Sigmoid colon (tissue), 7 donors: ENCODE measurements around the gene INO80B. TPM values are rescaled to one million over a fixed set of nuclear protein-coding genes. Genes with fewer than 3 reads are reported as not detected.
A peak's percentile ranks its signal among the peaks of the same experiment; 100 is the strongest.
"Not testable (repeated sequence)": the region's sequence is repeated elsewhere in the genome, so short reads cannot be mapped to it uniquely, and the experiment has no call there.

Source experiments
- DNase-seq: peaks from one replicate; pipeline ENCODE4 v3.0.0-alpha.2; 2019
- H3K27ac ChIP-seq, 4 donors: fragments of 200-600 bp; sonication (generic); one replicate each; pipeline ENCODE4 v1.5.1; 2016 to 2019; ENCODE audit warnings: mild to moderate bottlenecking in 1 of 4
- H3K27me3 ChIP-seq, 3 donors: fragments of 200-600 bp; sonication (generic); one replicate each; pipeline ENCODE4 v1.5.1; 2019; ENCODE audit warnings: mild to moderate bottlenecking in 1 of 3
- H3K36me3 ChIP-seq, 4 donors: fragments of 200-600 bp; sonication (generic); one replicate each; pipeline ENCODE4 v1.5.1; 2016 to 2019
- H3K4me1 ChIP-seq, 4 donors: fragments of 200-600 bp; sonication (generic); one replicate each; pipeline ENCODE4 v1.5.1; 2017 to 2019
- H3K4me3 ChIP-seq, 4 donors: fragments of 200-600 bp; sonication (generic); one replicate each; pipeline ENCODE4 v1.5.1; 2017 to 2019; ENCODE audit warnings: mild to moderate bottlenecking in 2 of 4, moderate library complexity in 1 of 4
- H3K9me3 ChIP-seq, 4 donors: fragments of 200-600 bp in 3 of 4; sonication (generic) in 3 of 4; one replicate each; pipeline versions ENCODE4 v1.5.1 to v1.6.1; 2013 to 2019
- EP300 ChIP-seq, 4 donors: sonication (generic); formaldehyde crosslinking; IDR thresholded peaks; one replicate each; pipeline ENCODE4 v1.6.1; 2017; ENCODE audit warnings: antibody characterized with exemption in 4 of 4
- POLR2A ChIP-seq, 2 donors: fragments of 450-650 bp; IDR thresholded peaks; one replicate each; pipeline ENCODE4 v1.6.1; 2016; ENCODE audit warnings: antibody characterized with exemption in 2 of 2, mild to moderate bottlenecking in 2 of 2, moderate library complexity in 2 of 2
- POLR2AphosphoS5 ChIP-seq, 4 donors: sonication (generic); formaldehyde crosslinking; IDR thresholded peaks; one replicate each; pipeline ENCODE4 v1.6.1; 2017; ENCODE audit warnings: antibody characterized with exemption in 4 of 4
- WGBS, 2 donors: extraction: QIAGEN DNeasy Blood & Tissue Kit; methylation state at CpG; one replicate each; pipeline ENCODE4 v1.1.7; 2013; 5-methylcytosine and 5-hydroxymethylcytosine counted together
- intact Hi-C: fragments of 100-400 bp; cut with DNase I; formaldehyde crosslinking; loops from one replicate; pipeline ENCODE4 v1.15.1; 2023
- polyA plus RNA-seq, 3 donors: library from polyadenylated mRNA; stranded (reverse); fragments of 200-250 nt; gene quantifications; one replicate each; pipeline ENCODE4 v1.2.3, GENCODE V29; 2013
- total RNA-seq, 4 donors: library from RNA; depleted of rRNA; stranded (reverse); fragments of >200 nt; gene quantifications; one replicate each; pipeline ENCODE4 v1.1.0, GENCODE V29; 2016
- TF ChIP-seq, protein P1 (sequence below), 4 experiments: fragments of 450-650 bp in 3 of 4; fragments of 200-600 bp in 1 of 4; IDR thresholded peaks; one replicate each; pipeline ENCODE4 v1.5.1; 2016 to 2019; ENCODE audit warnings: antibody characterized with exemption in 4 of 4, mild to moderate bottlenecking in 3 of 4, moderate library complexity in 2 of 4
- donor health status: healthy with polysubstance abuse.
- donor health status: Bipolar disorder and iron deficiency.
- donor health status: healthy.

Gene INO80B
- total and polyA plus RNA-seq, 7 donors: 7.5 to 41.8 (median 19.2) TPM

DNA sequence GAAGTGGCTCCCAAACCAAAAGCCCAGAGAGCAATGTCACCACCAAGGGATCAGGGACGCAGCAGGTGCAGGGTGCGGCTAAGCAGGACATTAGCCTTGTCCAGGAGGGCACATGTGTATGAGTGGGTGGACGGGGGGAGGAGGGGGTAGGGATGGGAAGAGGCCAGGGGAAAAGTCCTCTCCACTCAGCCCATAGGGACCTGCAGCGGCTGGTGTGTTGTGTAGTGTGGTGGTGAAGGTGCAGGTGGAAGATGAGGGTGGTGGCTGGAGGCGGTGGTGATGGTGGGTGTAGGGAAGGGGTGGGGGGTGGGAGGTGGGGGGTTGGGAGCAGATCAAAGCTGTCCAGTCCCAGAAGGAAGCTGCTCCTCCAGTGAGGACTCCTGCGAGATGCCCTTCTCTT is 37.1 kb upstream of the INO80B start:
- no peak for DNase-seq

DNA sequence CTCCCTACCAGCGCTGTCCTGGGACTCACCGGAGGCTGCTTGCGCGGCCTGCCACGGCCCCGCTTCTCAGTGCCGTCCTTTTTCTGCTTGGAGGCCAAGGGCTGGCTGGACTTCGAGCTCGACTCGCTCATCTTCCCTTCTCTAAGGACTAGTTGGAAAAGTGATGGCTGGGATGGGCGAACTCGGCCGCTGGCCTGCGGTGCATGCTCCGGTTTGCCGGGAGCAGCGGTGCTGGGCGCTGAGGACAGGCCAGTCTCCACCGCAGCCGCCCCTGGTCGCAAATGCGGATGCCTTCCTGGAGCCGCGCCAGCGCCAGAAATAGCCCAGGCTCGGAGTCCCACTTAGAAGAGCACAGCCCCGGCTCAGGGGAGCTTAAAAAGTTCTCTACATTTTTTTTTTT is 36.6 kb upstream of the INO80B start:
- H3K4me1 ChIP-seq: peaks cover 0 to 38% (median 29%) of the 10 kb centered on the region in 4 donors
- H3K27me3 ChIP-seq: no peaks in the 10 kb centered on the region
- intact Hi-C loops: no loop called here
- H3K9me3 ChIP-seq: no peaks in the 10 kb centered on the region
- 88 to 89% methylated on average over 27 of the region's 27 CpGs for WGBS, 2 donors
- no peak overlapping the region for H3K4me3 ChIP-seq
- no peak for DNase-seq
- H3K27ac ChIP-seq: no peak overlapping the region
- H3K36me3 ChIP-seq: no peaks in the 10 kb centered on the region
- TF ChIP-seq POLR2A (IDR thresholded peaks at IDR 0.05) (no peak), EP300 (IDR thresholded peaks at IDR 0.05) (no peak), POLR2AphosphoS5 (IDR thresholded peaks at IDR 0.05) (no peak)
- TF ChIP-seq, protein P1, sequence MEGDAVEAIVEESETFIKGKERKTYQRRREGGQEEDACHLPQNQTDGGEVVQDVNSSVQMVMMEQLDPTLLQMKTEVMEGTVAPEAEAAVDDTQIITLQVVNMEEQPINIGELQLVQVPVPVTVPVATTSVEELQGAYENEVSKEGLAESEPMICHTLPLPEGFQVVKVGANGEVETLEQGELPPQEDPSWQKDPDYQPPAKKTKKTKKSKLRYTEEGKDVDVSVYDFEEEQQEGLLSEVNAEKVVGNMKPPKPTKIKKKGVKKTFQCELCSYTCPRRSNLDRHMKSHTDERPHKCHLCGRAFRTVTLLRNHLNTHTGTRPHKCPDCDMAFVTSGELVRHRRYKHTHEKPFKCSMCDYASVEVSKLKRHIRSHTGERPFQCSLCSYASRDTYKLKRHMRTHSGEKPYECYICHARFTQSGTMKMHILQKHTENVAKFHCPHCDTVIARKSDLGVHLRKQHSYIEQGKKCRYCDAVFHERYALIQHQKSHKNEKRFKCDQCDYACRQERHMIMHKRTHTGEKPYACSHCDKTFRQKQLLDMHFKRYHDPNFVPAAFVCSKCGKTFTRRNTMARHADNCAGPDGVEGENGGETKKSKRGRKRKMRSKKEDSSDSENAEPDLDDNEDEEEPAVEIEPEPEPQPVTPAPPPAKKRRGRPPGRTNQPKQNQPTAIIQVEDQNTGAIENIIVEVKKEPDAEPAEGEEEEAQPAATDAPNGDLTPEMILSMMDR (IDR thresholded peaks at IDR 0.05): no peak

More for the DNA sequence above, 37.1 kb upstream of the INO80B start:
- no peak for TF ChIP-seq POLR2AphosphoS5 (IDR thresholded peaks at IDR 0.05)
- TF ChIP-seq EP300 (IDR thresholded peaks at IDR 0.05): no peak
- TF ChIP-seq POLR2A (IDR thresholded peaks at IDR 0.05): no peak
- TF ChIP-seq, protein P1 (IDR thresholded peaks at IDR 0.05): no peak
- Histone ChIP-seq H3K36me3 (no peaks in the 10 kb centered on the region), H3K4me3 (no peak overlapping the region), H3K9me3 (no peaks in the 10 kb centered on the region), H3K27ac (no peak overlapping the region), H3K27me3 (no peaks in the 10 kb centered on the region), H3K4me1 (peaks cover 0 to 38% (median 29%) of the 10 kb centered on the region in 4 donors)
- intact Hi-C loops: no loop called here
- 89 to 92% methylated on average over 6 of the region's 6 CpGs for WGBS, 2 donors

DNA sequence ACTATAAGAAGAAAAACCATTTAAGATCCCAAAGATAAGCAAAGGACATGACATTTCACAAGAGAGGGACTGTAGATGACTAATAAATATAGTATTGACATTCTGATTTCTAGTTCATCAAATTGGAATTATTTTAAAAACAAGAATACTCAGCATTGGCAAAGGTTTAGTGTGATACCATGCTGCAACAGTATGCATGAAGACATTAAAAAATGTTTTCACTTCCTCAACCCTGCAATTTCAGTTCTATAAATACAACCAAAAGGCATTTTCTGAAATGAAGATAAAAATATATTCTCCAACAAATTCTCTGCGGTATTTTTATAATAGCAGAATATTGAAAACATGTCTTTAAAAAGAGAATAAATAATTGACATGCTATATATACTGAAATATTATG is 35.5 kb upstream of the INO80B start:
- WGBS, 2 donors: 64 to 77% methylated on average over 1 of the region's 1 CpG
- peaks cover 0 to 36% (median 24%) of the 10 kb centered on the region in 4 donors for H3K4me1 ChIP-seq
- no peaks in the 10 kb centered on the region for H3K27me3 ChIP-seq
- intact Hi-C loops: no loop called here
- no peak overlapping the region for H3K27ac ChIP-seq
- no peak overlapping the region for H3K4me3 ChIP-seq
- TF ChIP-seq EP300 (IDR thresholded peaks at IDR 0.05) (no peak), POLR2AphosphoS5 (IDR thresholded peaks at IDR 0.05) (no peak), POLR2A (IDR thresholded peaks at IDR 0.05) (no peak)
- TF ChIP-seq, protein P1 (IDR thresholded peaks at IDR 0.05): no peak
- H3K9me3 ChIP-seq: no peaks in the 10 kb centered on the region
- H3K36me3 ChIP-seq: no peaks in the 10 kb centered on the region
- no peak for DNase-seq

DNA sequence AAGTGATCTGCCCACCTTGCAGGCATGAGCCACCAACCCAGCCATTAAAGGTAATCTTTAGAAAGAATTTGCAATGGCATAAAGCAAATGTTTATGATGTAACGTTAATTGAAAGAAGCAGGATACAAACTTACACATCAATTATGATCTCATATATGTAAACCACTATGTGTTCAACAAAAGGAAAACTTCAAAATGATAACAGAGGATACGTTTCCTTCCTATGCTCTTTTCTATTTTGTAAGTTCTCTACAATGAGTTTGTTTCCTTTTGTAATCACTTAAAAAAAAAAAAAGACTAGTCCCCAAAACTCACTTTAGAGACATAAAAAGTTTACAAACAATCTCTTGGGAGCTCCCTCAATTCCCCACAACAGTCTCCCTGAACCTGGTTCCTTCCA is 34.9 kb upstream of the INO80B start:
- Histone ChIP-seq H3K4me1 (peaks cover 0 to 29% (median 18%) of the 10 kb centered on the region in 4 donors), H3K27ac (no peak overlapping the region), H3K9me3 (no peaks in the 10 kb centered on the region), H3K36me3 (peaks cover 0 to under 1% (median 0%) of the 10 kb centered on the region in 4 donors), H3K4me3 (no peak overlapping the region), H3K27me3 (no peaks in the 10 kb centered on the region)
- 67 to 68% methylated on average over 2 of the region's 2 CpGs for WGBS, 2 donors
- intact Hi-C loops: loop anchor here (2.0 kb wide), 1 partner anchor 35 kb away; the partner anchor contains the start of gene INO80B
- DNase-seq: no peak
- TF ChIP-seq EP300 (IDR thresholded peaks at IDR 0.05) (no peak), POLR2A (IDR thresholded peaks at IDR 0.05) (no peak), POLR2AphosphoS5 (IDR thresholded peaks at IDR 0.05) (no peak)
- TF ChIP-seq, protein P1 (IDR thresholded peaks at IDR 0.05): no peak

DNA sequence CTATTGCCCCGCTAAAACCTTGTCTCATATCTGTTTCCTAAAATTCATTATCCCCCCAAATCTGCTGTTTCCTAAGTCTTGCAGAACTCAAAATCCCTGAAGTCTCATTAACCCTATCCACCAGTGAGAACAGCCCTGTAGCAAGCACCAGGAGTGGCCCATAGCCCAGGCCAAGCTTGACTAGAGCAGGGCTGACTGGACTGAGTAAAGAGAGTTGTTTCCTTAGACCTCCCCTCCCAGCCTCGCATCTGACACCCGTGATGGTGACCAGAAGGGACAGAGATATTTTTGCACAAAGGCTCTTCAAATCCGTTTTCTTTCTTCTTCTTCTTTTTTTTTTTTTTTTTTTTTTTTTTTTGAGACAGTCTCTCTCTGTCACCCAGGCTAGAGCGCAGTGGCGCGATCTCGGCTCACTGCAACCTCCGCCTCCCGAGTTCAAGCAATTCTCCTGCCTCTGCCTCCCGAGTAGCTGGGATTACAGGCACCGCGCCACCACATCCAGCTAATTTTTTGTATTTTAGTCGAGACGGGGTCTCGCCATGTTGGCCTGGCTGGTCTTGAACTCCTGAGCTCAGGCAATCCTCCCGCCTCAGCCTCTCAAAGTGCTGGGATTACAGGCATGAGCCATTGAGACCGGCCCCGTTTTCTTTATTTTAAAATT is 34.3 kb upstream of the INO80B start:
- H3K9me3 ChIP-seq, H3K27me3 ChIP-seq, H3K36me3 ChIP-seq: not testable (repeated sequence)
- DNase-seq: peak; percentile 55
- H3K4me3 ChIP-seq: peak overlapping the region in 3 of 4 donors; percentile 69 to 71 (median 69)
- H3K4me1 ChIP-seq: peaks cover 0 to 24% (median 15%) of the 10 kb centered on the region in 4 donors
- peak overlapping the region in 3 of 4 donors; percentile 74 to 77 (median 75) for H3K27ac ChIP-seq
- intact Hi-C loops: loop anchor here (2.0 kb wide), 1 partner anchor 34 kb away; the partner anchor contains the start of gene INO80B
- whole genome bisulfite sequencing, 2 donors: 65 to 78% methylated on average over 19 of the region's 19 CpGs
